ENCODE results near the gene CDH4. TPM values are rescaled to one million over a fixed set of nuclear protein-coding genes. Genes with fewer than 3 reads are reported as not detected.
A peak's percentile ranks its signal among the peaks of the same experiment; 100 is the strongest.

Gene CDH4
- total and polyA plus RNA-seq, 2 of the 13 experiments (the other 11 are each of a cell fraction or from before 2014, with no cell fraction given) = not detected

DNA sequence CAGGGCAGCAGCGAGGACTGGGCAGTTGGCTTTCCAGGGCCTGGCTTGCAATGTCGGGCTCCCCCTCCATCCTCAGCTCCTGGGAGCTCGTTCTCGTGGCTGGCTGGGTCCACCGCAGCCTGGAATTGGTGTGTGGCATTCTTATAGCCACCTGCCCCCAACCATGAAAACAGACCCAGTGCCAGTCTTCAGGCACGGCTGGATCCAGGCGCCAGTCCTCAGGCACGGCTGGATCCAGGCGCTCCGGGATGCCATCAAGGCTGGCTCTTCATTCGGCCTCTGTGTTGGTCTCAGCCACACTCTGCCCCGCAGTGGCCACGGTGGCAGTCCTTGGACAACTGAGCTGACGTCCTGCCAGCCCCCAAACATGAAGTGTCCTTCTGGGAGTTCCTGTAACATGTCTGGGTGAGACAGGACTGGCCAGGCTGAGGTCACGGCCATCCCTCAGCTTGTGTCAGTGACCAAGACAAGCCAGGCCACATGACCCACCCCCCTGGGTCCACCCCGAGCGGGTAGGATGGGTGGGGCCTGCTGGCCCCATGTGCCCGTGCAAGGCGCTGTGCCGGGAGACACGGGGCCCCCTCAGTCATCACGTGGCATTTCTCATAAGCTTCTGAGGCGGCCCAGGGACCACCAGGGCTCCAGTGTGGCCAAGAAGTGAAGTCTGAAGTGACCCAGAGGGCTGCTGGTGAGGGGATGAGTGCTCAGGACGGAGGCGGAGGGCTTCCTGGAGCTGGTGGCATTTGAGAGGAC, 714.6 kb downstream of the CDH4 start (continued):
- TF ChIP-seq, protein P1, sequence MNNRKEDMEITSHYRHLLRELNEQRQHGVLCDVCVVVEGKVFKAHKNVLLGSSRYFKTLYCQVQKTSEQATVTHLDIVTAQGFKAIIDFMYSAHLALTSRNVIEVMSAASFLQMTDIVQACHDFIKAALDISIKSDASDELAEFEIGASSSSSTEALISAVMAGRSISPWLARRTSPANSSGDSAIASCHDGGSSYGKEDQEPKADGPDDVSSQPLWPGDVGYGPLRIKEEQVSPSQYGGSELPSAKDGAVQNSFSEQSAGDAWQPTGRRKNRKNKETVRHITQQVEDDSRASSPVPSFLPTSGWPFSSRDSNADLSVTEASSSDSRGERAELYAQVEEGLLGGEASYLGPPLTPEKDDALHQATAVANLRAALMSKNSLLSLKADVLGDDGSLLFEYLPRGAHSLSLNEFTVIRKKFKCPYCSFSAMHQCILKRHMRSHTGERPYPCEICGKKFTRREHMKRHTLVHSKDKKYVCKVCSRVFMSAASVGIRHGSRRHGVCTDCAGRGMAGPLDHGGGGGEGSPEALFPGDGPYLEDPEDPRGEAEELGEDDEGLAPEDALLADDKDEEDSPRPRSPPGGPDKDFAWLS (CRISPR knock-in tag; IDR thresholded peaks at IDR 0.05; ENCODE audit: borderline replicate concordance) = no peak
- TF ChIP-seq REPIN1 (CRISPR knock-in tag; IDR thresholded peaks at IDR 0.05; ENCODE audit: borderline replicate concordance, low read depth) = 0 out of 2 replicates have a peak, but pooled peaks have one; percentile 17
- TF ChIP-seq, protein P2, sequence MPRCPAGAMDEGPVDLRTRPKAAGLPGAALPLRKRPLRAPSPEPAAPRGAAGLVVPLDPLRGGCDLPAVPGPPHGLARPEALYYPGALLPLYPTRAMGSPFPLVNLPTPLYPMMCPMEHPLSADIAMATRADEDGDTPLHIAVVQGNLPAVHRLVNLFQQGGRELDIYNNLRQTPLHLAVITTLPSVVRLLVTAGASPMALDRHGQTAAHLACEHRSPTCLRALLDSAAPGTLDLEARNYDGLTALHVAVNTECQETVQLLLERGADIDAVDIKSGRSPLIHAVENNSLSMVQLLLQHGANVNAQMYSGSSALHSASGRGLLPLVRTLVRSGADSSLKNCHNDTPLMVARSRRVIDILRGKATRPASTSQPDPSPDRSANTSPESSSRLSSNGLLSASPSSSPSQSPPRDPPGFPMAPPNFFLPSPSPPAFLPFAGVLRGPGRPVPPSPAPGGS (CRISPR knock-in tag; IDR thresholded peaks at IDR 0.05) = 0 out of 2 replicates have a peak, but pooled peaks have one; percentile 33
- no peak for TF ChIP-seq IRF2 (CRISPR knock-in tag; IDR thresholded peaks at IDR 0.05)
- TF ChIP-seq, protein P3, sequence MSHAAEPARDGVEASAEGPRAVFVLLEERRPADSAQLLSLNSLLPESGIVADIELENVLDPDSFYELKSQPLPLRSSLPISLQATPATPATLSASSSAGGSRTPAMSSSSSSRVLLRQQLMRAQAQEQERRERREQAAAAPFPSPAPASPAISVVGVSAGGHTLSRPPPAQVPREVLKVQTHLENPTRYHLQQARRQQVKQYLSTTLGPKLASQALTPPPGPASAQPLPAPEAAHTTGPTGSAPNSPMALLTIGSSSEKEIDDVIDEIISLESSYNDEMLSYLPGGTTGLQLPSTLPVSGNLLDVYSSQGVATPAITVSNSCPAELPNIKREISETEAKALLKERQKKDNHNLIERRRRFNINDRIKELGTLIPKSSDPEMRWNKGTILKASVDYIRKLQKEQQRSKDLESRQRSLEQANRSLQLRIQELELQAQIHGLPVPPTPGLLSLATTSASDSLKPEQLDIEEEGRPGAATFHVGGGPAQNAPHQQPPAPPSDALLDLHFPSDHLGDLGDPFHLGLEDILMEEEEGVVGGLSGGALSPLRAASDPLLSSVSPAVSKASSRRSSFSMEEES (CRISPR knock-in tag; IDR thresholded peaks at IDR 0.05) = 0 out of 2 replicates have a peak, but pooled peaks have one; percentile 74
- no peak for TF ChIP-seq POLR2A (IDR thresholded peaks at IDR 0.05; ENCODE audit: insufficient read depth in 1 of 2, low read depth in 2 of 2, low read length in 2 of 2)
- TF ChIP-seq MYC (CRISPR knock-in tag; IDR thresholded peaks at IDR 0.05; ENCODE audit: borderline replicate concordance) = peak; percentile 69; the same call in 1 of the 2 replicates
- TF ChIP-seq ZBTB21 (CRISPR knock-in tag; IDR thresholded peaks at IDR 0.05) = no peak
- TF ChIP-seq, protein P4, sequence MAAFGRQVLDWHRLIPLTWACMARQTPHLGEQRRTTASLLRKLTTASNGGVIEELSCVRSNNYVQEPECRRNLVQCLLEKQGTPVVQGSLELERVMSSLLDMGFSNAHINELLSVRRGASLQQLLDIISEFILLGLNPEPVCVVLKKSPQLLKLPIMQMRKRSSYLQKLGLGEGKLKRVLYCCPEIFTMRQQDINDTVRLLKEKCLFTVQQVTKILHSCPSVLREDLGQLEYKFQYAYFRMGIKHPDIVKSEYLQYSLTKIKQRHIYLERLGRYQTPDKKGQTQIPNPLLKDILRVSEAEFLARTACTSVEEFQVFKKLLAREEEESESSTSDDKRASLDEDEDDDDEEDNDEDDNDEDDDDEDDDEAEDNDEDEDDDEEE (CRISPR knock-in tag; IDR thresholded peaks at IDR 0.05) = 0 out of 2 replicates have a peak, but pooled peaks have one; percentile 45
- TF ChIP-seq, protein P5, sequence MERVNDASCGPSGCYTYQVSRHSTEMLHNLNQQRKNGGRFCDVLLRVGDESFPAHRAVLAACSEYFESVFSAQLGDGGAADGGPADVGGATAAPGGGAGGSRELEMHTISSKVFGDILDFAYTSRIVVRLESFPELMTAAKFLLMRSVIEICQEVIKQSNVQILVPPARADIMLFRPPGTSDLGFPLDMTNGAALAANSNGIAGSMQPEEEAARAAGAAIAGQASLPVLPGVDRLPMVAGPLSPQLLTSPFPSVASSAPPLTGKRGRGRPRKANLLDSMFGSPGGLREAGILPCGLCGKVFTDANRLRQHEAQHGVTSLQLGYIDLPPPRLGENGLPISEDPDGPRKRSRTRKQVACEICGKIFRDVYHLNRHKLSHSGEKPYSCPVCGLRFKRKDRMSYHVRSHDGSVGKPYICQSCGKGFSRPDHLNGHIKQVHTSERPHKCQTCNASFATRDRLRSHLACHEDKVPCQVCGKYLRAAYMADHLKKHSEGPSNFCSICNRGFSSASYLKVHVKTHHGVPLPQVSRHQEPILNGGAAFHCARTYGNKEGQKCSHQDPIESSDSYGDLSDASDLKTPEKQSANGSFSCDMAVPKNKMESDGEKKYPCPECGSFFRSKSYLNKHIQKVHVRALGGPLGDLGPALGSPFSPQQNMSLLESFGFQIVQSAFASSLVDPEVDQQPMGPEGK (CRISPR knock-in tag; IDR thresholded peaks at IDR 0.05) = peak; percentile 78
- TF ChIP-seq ZC3H4 (CRISPR knock-in tag; IDR thresholded peaks at IDR 0.05; ENCODE audit: borderline replicate concordance) = no peak
- TF ChIP-seq RCOR2 (CRISPR knock-in tag; IDR thresholded peaks at IDR 0.05) = no peak
- no peak for TF ChIP-seq ZSCAN21 (CRISPR knock-in tag; IDR thresholded peaks at IDR 0.05; ENCODE audit: borderline replicate concordance)
- no peak for TF ChIP-seq RBAK (CRISPR knock-in tag; IDR thresholded peaks at IDR 0.05)
- TF ChIP-seq, protein P6, sequence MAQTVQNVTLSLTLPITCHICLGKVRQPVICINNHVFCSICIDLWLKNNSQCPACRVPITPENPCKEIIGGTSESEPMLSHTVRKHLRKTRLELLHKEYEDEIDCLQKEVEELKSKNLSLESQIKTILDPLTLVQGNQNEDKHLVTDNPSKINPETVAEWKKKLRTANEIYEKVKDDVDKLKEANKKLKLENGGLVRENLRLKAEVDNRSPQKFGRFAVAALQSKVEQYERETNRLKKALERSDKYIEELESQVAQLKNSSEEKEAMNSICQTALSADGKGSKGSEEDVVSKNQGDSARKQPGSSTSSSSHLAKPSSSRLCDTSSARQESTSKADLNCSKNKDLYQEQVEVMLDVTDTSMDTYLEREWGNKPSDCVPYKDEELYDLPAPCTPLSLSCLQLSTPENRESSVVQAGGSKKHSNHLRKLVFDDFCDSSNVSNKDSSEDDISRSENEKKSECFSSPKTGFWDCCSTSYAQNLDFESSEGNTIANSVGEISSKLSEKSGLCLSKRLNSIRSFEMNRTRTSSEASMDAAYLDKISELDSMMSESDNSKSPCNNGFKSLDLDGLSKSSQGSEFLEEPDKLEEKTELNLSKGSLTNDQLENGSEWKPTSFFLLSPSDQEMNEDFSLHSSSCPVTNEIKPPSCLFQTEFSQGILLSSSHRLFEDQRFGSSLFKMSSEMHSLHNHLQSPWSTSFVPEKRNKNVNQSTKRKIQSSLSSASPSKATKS (CRISPR knock-in tag; IDR thresholded peaks at IDR 0.05) = no peak
- no peak for TF ChIP-seq PAX8 (CRISPR knock-in tag; IDR thresholded peaks at IDR 0.05; ENCODE audit: borderline replicate concordance)
- no peak for TF ChIP-seq KMT2A (CRISPR knock-in tag; IDR thresholded peaks at IDR 0.05)
- TF ChIP-seq BORCS8-MEF2B (CRISPR knock-in tag; IDR thresholded peaks at IDR 0.05) = peak; percentile 35

Measured in HepG2 (cell line).